ENCODE measurements around the gene HES4. TPM values are rescaled to one million over a fixed set of nuclear protein-coding genes. Genes with fewer than 3 reads are reported as not detected.

HES4 gene
- total and polyA plus RNA-seq, 2 of the 13 experiments (the other 11 are each of a cell fraction or from before 2014, with no cell fraction given) = 8.8 to 10.6 TPM

DNA sequence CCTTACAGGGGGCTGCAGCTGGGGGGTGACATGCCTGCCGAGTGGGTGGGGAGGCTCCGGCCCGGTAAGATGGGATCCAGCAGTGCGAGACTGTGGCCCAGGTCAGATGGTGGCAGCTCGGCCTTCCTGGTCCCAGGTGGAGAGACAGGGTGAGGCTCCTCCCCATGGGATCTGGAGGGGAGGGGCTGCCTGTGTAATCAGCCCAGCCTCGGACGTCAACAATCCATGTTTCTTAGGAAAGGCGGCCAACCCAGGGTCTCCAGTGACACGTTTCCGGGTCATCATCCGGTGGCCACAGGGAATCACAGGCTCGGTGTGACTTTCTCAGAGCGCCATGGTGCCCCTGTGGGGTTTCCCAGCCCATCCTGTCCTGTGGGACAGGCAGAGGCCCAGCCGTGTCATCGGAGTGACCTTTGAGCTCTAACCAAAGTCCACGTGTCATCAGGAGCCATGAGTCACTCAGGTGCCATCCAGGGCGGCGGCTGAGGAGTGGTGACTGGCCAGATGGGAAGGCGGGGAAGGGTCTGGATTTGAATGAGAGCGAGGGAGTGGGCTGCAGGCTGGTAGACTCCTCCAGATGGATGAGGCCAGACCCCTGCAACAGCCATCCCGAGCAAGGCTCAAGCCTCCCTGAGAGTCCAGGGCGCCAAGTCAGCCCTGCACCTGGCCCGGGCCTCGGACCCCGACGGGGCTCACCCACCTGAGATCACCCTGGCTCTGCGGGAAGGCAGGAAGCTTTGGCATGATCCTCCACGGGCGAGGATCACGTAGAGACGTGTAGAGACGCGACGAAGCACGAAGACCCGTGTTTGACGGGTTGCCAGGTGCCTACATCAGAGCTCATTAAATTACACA is 6.6 kb upstream of the HES4 start (continued):
- TF ChIP-seq ARID5B (CRISPR knock-in tag; IDR thresholded peaks at IDR 0.05) = peak; percentile 86
- TF ChIP-seq STAT6 (CRISPR knock-in tag; IDR thresholded peaks at IDR 0.05; ENCODE audit: borderline replicate concordance) = peak; percentile 87; the same call in 1 of the 2 replicates
- 0 out of 2 replicates have a peak, but pooled peaks have one; percentile 29 for TF ChIP-seq PREB (CRISPR knock-in tag; IDR thresholded peaks at IDR 0.05)
- TF ChIP-seq FOSL2 (CRISPR knock-in tag; IDR thresholded peaks at IDR 0.05) = peak; percentile 99
- no peak for TF ChIP-seq SMARCE1 (IDR thresholded peaks at IDR 0.05; ENCODE audit: borderline replicate concordance)
- no peak for TF ChIP-seq ZNF530 (CRISPR knock-in tag; IDR thresholded peaks at IDR 0.05; ENCODE audit: low read depth)
- TF ChIP-seq, protein P1, sequence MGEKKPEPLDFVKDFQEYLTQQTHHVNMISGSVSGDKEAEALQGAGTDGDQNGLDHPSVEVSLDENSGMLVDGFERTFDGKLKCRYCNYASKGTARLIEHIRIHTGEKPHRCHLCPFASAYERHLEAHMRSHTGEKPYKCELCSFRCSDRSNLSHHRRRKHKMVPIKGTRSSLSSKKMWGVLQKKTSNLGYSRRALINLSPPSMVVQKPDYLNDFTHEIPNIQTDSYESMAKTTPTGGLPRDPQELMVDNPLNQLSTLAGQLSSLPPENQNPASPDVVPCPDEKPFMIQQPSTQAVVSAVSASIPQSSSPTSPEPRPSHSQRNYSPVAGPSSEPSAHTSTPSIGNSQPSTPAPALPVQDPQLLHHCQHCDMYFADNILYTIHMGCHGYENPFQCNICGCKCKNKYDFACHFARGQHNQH (CRISPR knock-in tag; IDR thresholded peaks at IDR 0.05) = peak; percentile 95
- TF ChIP-seq PRDM15 (CRISPR knock-in tag; IDR thresholded peaks at IDR 0.05) = peak; percentile 55; the same call in 1 of the 2 replicates
- TF ChIP-seq DDIT3 (CRISPR knock-in tag; IDR thresholded peaks at IDR 0.05) = no peak
- TF ChIP-seq TAF1 (CRISPR knock-in tag; IDR thresholded peaks at IDR 0.05) = peak; percentile 61
- TF ChIP-seq SOX6 (IDR thresholded peaks at IDR 0.05) = no peak
- peak; percentile 82 for TF ChIP-seq SOX6 (CRISPR knock-in tag; IDR thresholded peaks at IDR 0.05)
- no peak for TF ChIP-seq ZNF207 (IDR thresholded peaks at IDR 0.05; ENCODE audit: borderline replicate concordance)

Measured in HepG2 (cell line).